Measurements from ENCODE around the gene ODF2L.
"Not testable (repeated sequence)": the region's sequence is repeated elsewhere in the genome, so short reads cannot be mapped to it uniquely, and the experiment has no call there.

The ODF2L gene

GRCh38 chr1:86387916-86388627 lies 8.1 kb downstream of the ODF2L start:
- DNase-seq (ENCODE audit: low spot score) = no peak

GRCh38 chr1:86382878-86383277 lies 13.2 kb downstream of the ODF2L start:
- DNase-seq (ENCODE audit: low spot score) = no peak

GRCh38 chr1:86381223-86381622 lies 14.9 kb downstream of the ODF2L start:
- no peak for DNase-seq (ENCODE audit: low spot score)

GRCh38 chr1:86380257-86380861 lies 15.8 kb downstream of the ODF2L start:
- DNase-seq (ENCODE audit: low spot score) = peak; percentile 62

- DNase-seq (ENCODE audit: low spot score) = no peak
Measured at GRCh38 chr1:86378813-86379212, 17.3 kb downstream of the ODF2L start.

GRCh38 chr1:86377341-86377740 lies 18.8 kb downstream of the ODF2L start:
- no peak for DNase-seq (ENCODE audit: low spot score)

- DNase-seq (ENCODE audit: low spot score) = no peak
Measured at GRCh38 chr1:86375688-86376087, 20.4 kb downstream of the ODF2L start.

- DNase-seq (ENCODE audit: low spot score) = no peak
Measured at GRCh38 chr1:86370601-86371022, 25.5 kb downstream of the ODF2L start.

GRCh38 chr1:86365896-86366295 lies 30.2 kb downstream of the ODF2L start:
- no peak for DNase-seq (ENCODE audit: low spot score)

GRCh38 chr1:86362807-86363206 lies 33.3 kb downstream of the ODF2L start:
- DNase-seq (ENCODE audit: low spot score) = no peak

- no peak for DNase-seq (ENCODE audit: low spot score)
Measured at GRCh38 chr1:86357796-86358195, 38.3 kb downstream of the ODF2L start.

- peak; percentile 7 for DNase-seq (ENCODE audit: low spot score)
Measured at GRCh38 chr1:86356247-86356646, 39.9 kb downstream of the ODF2L start.

- DNase-seq (ENCODE audit: low spot score) = peak; percentile 7
Measured at GRCh38 chr1:86352086-86352485, 44.0 kb downstream of the ODF2L start.

GRCh38 chr1:86350230-86350629 lies 45.9 kb downstream of the ODF2L start:
- not testable (repeated sequence) for DNase-seq (ENCODE audit: low spot score)

- DNase-seq (ENCODE audit: low spot score) = no peak
Measured at GRCh38 chr1:86346388-86346787, 49.7 kb downstream of the ODF2L start.

GRCh38 chr1:86345042-86345441 lies 51.1 kb downstream of the ODF2L start:
- no peak for DNase-seq (ENCODE audit: low spot score)

- no peak for DNase-seq (ENCODE audit: low spot score)
Measured at GRCh38 chr1:86339906-86340305, 56.2 kb downstream of the ODF2L start.

- DNase-seq (ENCODE audit: low spot score) = no peak
Measured at GRCh38 chr1:86339014-86339812, 56.9 kb downstream of the ODF2L start.

GRCh38 chr1:86335916-86336315 lies 60.2 kb downstream of the ODF2L start:
- DNase-seq (ENCODE audit: low spot score) = no peak

- no peak for DNase-seq (ENCODE audit: low spot score)
Measured at GRCh38 chr1:86325264-86325663, 70.9 kb downstream of the ODF2L start.

- no peak for DNase-seq (ENCODE audit: low spot score)
Measured at GRCh38 chr1:86324130-86324822, 71.8 kb downstream of the ODF2L start.

GRCh38 chr1:86322241-86322640 lies 73.9 kb downstream of the ODF2L start:
- DNase-seq (ENCODE audit: low spot score) = no peak

Measured in AG20443 (cell line).